ENCODE results near the gene TPPP. TPM values are rescaled to one million over a fixed set of nuclear protein-coding genes. Genes with fewer than 3 reads are reported as not detected.
"Not testable (repeated sequence)": the region's sequence is repeated elsewhere in the genome, so short reads cannot be mapped to it uniquely, and the experiment has no call there.

The TPPP gene
- total and polyA plus RNA-seq, 4 donors, result 3.7 to 24.1 (median 5.8) TPM

DNA sequence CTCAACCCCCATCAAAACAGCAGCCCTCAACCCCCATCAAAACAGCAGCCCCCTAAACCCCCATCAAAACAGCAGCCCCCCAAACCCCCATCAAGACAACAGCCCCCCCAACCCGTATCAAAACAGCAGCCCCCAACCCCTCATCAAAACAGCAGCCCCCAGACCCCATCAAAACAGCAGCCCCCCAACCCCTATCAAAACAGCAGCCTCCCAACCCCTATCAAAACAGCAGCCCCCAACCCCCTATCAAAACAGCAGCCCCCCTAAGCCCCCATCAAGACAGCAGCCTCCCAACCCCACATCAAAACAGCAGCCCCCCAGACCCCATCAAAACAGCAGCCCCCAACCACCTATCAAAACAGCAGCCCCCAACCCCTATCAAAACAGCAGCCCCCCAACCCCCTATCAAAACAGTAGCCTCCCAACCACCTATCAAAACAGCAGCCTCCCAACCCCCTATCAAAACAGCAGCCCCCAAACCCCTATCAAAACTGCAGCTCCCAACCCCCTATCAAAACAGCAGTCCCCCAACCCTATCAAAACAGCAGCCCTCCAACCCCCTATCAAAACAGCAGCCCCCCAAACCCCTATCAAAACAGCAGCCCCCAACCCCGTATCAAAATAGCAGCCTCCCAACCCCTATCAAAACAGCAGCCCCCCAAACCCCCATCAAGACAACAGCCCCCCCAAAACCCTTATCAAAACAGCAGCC, 1.2 kb downstream of the TPPP start:
- ATAC-seq (ENCODE audit: insufficient read depth, low FRiP score) (no peak), DNase-seq (no peak)
- Histone ChIP-seq H3K9me3 (ENCODE audit: control insufficient read depth in 4 of 4, insufficient read depth in 3 of 4, low read length in 3 of 4) (no peaks in the 10 kb centered on the region), H3K4me3 (no peak overlapping the region), H3K27ac (ENCODE audit: low read depth in 1 of 2, low read length in 1 of 2) (peak overlapping the region in 1 of 2 donors; percentile 17), H3K4me1 (ENCODE audit: control insufficient read depth in 5 of 5, insufficient read depth in 5 of 5, low read length in 5 of 5) (no peaks in the 10 kb centered on the region), H3K27me3 (ENCODE audit: control insufficient read depth in 3 of 3, insufficient read depth in 3 of 3, low read length in 2 of 3) (no peaks in the 10 kb centered on the region), H3K36me3 (ENCODE audit: control insufficient read depth in 4 of 4, insufficient read depth in 4 of 4, low read length in 4 of 4) (no peaks in the 10 kb centered on the region), H3K9ac (ENCODE audit: insufficient read depth in 1 of 2, low read length in 2 of 2) (no peak overlapping the region)
- TF ChIP-seq, protein P1, sequence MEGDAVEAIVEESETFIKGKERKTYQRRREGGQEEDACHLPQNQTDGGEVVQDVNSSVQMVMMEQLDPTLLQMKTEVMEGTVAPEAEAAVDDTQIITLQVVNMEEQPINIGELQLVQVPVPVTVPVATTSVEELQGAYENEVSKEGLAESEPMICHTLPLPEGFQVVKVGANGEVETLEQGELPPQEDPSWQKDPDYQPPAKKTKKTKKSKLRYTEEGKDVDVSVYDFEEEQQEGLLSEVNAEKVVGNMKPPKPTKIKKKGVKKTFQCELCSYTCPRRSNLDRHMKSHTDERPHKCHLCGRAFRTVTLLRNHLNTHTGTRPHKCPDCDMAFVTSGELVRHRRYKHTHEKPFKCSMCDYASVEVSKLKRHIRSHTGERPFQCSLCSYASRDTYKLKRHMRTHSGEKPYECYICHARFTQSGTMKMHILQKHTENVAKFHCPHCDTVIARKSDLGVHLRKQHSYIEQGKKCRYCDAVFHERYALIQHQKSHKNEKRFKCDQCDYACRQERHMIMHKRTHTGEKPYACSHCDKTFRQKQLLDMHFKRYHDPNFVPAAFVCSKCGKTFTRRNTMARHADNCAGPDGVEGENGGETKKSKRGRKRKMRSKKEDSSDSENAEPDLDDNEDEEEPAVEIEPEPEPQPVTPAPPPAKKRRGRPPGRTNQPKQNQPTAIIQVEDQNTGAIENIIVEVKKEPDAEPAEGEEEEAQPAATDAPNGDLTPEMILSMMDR (IDR thresholded peaks at IDR 0.05; ENCODE audit: control extremely low read depth, extremely low read depth), result no peak
- 25 to 34% methylated on average over 2 of the region's 2 CpGs for WGBS, 2 donors

DNA sequence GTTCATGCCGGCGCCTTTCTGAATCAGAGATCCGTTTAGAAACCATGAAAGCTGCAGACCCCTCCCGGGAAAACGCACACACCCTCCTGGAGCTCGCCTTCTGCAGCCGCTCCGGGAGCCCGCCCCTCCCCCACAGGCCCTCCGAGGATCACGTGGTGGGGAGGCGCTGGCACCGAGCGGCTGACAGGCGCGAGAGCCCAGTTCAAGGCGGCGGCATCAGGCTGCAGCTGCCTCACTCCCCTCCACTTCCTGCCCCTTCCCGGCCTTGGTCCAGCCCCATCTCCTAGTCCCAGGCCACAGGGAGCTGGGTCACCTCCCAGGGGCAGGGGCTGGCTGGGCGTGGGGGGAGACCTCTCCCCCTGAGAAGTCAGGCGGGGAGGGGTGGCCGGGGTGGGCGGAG, 2.1 kb downstream of the TPPP start:
- 0% methylated on average over 1 of the region's 23 CpGs; no CpG with 5 or more reads in 1 of the 2 donors for WGBS, 2 donors
- not testable (repeated sequence) for H3K27ac ChIP-seq (ENCODE audit: low read depth in 1 of 2, low read length in 1 of 2); ATAC-seq (ENCODE audit: insufficient read depth, low FRiP score)

DNA sequence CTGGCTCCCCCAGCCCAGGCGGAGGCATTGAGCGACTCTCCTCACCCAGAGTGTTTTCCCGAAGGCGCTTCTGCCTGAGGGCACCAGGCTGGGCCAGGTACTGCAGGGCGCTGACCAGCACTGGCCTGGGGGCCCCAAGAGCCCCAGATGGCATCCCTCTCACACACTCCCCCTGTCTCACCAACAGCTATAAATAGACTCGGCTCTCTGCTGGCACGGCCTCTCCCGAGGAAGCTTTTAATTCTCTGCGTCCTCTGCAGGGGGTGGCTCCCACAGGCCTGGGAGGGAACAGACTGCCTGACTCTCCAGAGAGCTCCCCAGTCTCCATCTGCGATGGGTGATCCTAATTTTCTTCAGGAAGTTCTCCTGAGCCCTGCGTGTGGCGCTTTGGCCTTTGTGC, 2.9 kb downstream of the TPPP start:
- not testable (repeated sequence) for H3K9me3 ChIP-seq (ENCODE audit: control insufficient read depth in 4 of 4, insufficient read depth in 3 of 4, low read length in 3 of 4); H3K27me3 ChIP-seq (ENCODE audit: control insufficient read depth in 3 of 3, insufficient read depth in 3 of 3, low read length in 2 of 3); H3K36me3 ChIP-seq (ENCODE audit: control insufficient read depth in 4 of 4, insufficient read depth in 4 of 4, low read length in 4 of 4); H3K9ac ChIP-seq (ENCODE audit: insufficient read depth in 1 of 2, low read length in 2 of 2); DNase-seq; H3K4me3 ChIP-seq; H3K27ac ChIP-seq (ENCODE audit: low read depth in 1 of 2, low read length in 1 of 2); H3K4me1 ChIP-seq (ENCODE audit: control insufficient read depth in 5 of 5, insufficient read depth in 5 of 5, low read length in 5 of 5); ATAC-seq (ENCODE audit: insufficient read depth, low FRiP score)
- no CpG with 5 or more reads among the region's 12 CpGs for WGBS, 2 donors

More for the DNA sequence above, 2.1 kb downstream of the TPPP start:
- not testable (repeated sequence) for H3K4me3 ChIP-seq; DNase-seq; H3K4me1 ChIP-seq (ENCODE audit: control insufficient read depth in 5 of 5, insufficient read depth in 5 of 5, low read length in 5 of 5); H3K27me3 ChIP-seq (ENCODE audit: control insufficient read depth in 3 of 3, insufficient read depth in 3 of 3, low read length in 2 of 3); H3K9me3 ChIP-seq (ENCODE audit: control insufficient read depth in 4 of 4, insufficient read depth in 3 of 4, low read length in 3 of 4); H3K9ac ChIP-seq (ENCODE audit: insufficient read depth in 1 of 2, low read length in 2 of 2); H3K36me3 ChIP-seq (ENCODE audit: control insufficient read depth in 4 of 4, insufficient read depth in 4 of 4, low read length in 4 of 4)

DNA sequence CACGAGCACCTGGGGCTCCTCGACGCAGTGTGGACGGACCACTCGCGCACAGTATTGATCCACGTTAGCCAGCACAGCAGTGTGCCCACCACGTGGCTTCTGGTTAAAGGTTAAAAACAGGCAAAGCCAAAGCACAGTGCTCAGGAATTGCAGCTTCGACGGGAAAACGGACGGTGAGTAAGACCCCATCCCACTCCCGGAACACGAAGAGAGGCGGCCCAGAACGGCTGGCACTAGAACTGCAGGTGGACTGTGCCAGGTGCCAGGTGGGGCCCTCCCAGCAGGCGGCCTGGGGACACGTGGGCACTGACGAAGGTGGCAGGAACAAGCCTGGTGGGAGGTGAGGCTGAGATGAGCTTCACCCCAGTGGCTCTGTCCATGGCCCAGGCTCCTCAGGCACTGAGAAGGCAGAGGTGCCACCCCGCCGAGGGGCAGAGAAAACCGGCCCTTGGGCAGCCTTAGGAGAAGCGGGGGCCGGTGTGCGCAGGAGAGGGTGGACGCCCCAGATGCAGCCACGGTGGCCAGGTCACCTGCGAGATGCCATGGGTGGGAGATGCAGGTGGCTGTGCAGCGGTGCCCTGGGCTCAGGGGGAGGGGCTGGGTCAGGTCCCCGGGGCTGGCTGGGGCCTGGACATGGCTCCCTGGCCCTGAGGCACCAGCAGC, 4.7 kb downstream of the TPPP start:
- not testable (repeated sequence) for DNase-seq
- 88 to 89% methylated on average over 17 to 18 of the region's 30 CpGs for WGBS, 2 donors

DNA sequence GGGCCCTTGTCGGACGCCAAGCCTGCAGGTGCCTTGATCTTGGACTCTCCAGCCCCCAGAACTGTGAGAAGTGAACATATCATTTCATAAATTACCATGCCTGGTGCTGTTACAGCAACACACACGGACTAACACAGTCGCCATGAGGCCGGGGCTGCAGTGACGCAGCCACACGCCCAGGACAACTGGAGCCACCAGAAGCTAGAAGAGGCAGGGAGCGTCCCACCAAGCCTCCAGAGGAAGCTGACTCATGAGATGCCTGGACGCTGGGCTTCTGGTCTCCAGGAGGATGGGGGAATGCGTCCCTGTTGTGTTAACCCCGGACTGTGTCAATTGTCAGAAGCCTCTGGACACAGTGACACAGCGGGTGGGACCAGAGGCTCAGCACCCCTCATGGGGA, 6.2 kb downstream of the TPPP start:
- H3K27ac ChIP-seq (ENCODE audit: low read depth in 1 of 2, low read length in 1 of 2); H3K36me3 ChIP-seq (ENCODE audit: control insufficient read depth in 4 of 4, insufficient read depth in 4 of 4, low read length in 4 of 4); H3K9me3 ChIP-seq (ENCODE audit: control insufficient read depth in 4 of 4, insufficient read depth in 3 of 4, low read length in 3 of 4); H3K4me1 ChIP-seq (ENCODE audit: control insufficient read depth in 5 of 5, insufficient read depth in 5 of 5, low read length in 5 of 5); DNase-seq; H3K27me3 ChIP-seq (ENCODE audit: control insufficient read depth in 3 of 3, insufficient read depth in 3 of 3, low read length in 2 of 3); ATAC-seq (ENCODE audit: insufficient read depth, low FRiP score); H3K9ac ChIP-seq (ENCODE audit: insufficient read depth in 1 of 2, low read length in 2 of 2); H3K4me3 ChIP-seq: not testable (repeated sequence)
- WGBS, 2 donors, result 74 to 88% methylated on average over 7 to 12 of the region's 12 CpGs

More for the DNA sequence above, 4.7 kb downstream of the TPPP start:
- H3K27ac ChIP-seq (ENCODE audit: low read depth in 1 of 2, low read length in 1 of 2); H3K4me1 ChIP-seq (ENCODE audit: control insufficient read depth in 5 of 5, insufficient read depth in 5 of 5, low read length in 5 of 5); ATAC-seq (ENCODE audit: insufficient read depth, low FRiP score); H3K9me3 ChIP-seq (ENCODE audit: control insufficient read depth in 4 of 4, insufficient read depth in 3 of 4, low read length in 3 of 4); H3K36me3 ChIP-seq (ENCODE audit: control insufficient read depth in 4 of 4, insufficient read depth in 4 of 4, low read length in 4 of 4); H3K27me3 ChIP-seq (ENCODE audit: control insufficient read depth in 3 of 3, insufficient read depth in 3 of 3, low read length in 2 of 3); H3K9ac ChIP-seq (ENCODE audit: insufficient read depth in 1 of 2, low read length in 2 of 2); H3K4me3 ChIP-seq: not testable (repeated sequence)

DNA sequence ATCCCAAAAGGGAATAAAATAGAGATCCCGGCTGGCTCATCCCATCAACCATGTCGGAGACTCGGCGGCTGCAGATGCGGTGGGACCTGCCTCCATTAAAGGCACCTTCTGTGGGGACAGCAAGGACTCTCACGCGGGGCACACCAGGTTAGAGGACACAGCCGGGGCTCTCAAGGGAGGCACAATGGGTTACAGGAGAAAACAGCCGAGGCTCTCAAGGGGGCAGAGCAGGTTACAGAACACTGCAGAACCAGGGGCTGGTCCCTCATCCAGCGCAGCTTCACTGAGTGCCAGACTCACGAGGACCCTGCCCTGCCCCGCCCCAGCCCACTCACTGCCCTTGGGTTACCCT, 7.0 kb downstream of the TPPP start:
- not testable (repeated sequence) for H3K4me3 ChIP-seq; H3K4me1 ChIP-seq (ENCODE audit: control insufficient read depth in 5 of 5, insufficient read depth in 5 of 5, low read length in 5 of 5); H3K27ac ChIP-seq (ENCODE audit: low read depth in 1 of 2, low read length in 1 of 2); DNase-seq; H3K9me3 ChIP-seq (ENCODE audit: control insufficient read depth in 4 of 4, insufficient read depth in 3 of 4, low read length in 3 of 4); H3K27me3 ChIP-seq (ENCODE audit: control insufficient read depth in 3 of 3, insufficient read depth in 3 of 3, low read length in 2 of 3); ATAC-seq (ENCODE audit: insufficient read depth, low FRiP score); H3K36me3 ChIP-seq (ENCODE audit: control insufficient read depth in 4 of 4, insufficient read depth in 4 of 4, low read length in 4 of 4); H3K9ac ChIP-seq (ENCODE audit: insufficient read depth in 1 of 2, low read length in 2 of 2)
- 87 to 95% methylated on average over 11 to 12 of the region's 12 CpGs for WGBS, 2 donors

All from lung (tissue), 12 donors.